GM18519 (cell line): ENCODE measurements around the gene PMPCB.

Experiments used
- ATAC-seq: cut with Tn5 transposase; IDR thresholded peaks from one replicate; pipeline ENCODE4 v1.9.1; 2021; ENCODE audit warnings: mild to moderate bottlenecking, moderate library complexity; ENCODE audit not compliant: unreplicated experiment, low FRiP score

Gene PMPCB

DNA sequence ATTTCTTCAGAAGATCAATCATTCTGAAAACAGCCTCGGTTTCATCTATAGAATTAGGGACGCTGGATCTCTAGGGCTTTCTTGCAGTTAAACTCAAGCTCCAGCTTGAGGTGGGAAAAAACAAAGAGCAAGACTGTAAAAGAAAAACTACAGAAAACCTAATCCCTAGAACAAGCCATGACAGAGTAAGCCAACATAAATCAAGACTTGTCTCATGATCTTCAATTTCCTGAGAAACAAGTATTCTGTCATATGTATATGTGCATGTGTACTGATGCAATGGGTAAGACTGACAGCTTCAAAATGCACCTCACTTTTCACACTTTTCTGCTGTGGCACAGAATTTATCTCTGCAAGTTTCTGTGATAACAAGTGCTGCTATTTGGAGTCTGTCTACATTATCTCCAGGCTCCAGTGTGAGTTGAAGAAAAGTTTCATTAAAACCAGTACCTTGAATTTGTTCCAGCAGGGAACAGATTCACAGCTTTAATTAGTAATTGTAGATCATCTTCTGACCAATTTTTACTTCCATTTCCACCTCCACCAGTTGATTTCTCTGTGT lies 19.2 kb downstream of the PMPCB start:
- ATAC-seq = no peak

DNA sequence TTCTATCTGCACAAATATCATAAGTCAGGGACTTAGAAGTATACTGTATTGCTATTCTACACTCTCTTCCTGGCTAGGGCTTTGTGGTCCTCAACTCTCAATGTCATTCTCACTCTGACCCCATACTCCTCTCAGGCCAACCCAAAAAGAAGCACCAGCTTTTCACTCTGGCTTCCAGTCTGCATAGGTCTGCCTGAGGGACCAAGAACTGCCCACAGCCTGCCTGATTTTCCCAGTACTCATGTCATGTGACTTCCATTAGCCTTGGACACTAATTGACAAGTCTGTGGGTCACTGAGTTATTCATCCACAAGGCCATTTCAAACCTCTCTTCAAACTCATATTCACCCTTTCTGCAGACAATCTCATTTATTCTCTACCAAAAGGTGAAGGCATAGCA lies 19.8 kb downstream of the PMPCB start:
- no peak for ATAC-seq

DNA sequence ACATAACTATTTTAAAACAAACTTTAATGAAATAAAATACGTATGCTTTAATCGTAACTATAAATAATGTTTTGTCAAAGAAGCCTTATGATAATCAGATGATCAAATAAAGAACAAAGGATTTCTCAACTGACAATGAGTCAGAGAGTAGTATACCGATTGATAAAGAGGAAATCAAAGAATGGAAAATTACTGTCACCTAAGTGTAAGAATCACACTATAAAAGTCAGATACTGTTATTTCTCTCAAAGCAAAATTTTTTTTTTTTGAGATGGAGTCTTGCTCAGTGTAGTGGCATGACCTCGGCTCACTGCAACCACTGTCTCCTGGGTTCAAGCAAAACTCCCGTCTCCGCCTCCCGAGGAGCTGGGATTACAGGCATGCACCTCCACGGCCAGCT lies 28.5 kb downstream of the PMPCB start:
- no peak for ATAC-seq

DNA sequence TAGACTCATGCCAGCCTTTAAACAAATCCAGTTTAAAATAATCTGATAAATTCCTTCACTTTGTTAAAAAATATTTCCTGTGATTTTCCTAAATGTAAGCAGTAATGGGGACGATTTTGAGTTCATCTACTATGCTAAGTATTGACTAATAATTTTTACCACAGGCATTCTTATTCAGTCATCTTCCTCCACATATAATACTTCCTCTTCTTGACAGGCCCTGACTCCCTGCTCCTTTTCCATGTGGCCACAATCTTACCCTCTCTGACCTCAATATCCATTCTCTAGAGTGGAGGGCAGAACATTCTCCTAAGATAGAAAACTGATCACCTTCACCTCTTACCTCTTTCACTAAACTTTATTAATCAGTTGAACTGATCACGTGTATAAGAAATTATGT lies 39.5 kb downstream of the PMPCB start:
- ATAC-seq = no peak

DNA sequence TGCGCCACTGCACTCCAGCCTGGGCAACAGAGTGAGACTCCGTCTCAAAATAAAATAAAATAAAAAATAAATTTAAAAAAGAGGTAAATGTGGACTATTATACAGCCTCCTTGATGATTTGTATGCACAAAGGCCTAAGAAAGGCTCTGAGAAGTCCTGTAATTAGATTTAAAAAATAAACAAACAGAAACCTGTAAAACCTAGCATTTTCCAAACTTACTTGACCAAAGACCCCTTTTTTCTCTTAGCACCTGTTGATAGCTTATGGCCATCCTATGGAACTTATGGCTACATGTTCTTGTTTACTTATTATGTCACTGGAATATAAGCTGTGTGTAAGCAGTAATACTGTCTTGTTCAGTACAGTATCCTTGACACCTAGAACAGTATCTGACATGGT lies 41.6 kb downstream of the PMPCB start:
- no peak for ATAC-seq

DNA sequence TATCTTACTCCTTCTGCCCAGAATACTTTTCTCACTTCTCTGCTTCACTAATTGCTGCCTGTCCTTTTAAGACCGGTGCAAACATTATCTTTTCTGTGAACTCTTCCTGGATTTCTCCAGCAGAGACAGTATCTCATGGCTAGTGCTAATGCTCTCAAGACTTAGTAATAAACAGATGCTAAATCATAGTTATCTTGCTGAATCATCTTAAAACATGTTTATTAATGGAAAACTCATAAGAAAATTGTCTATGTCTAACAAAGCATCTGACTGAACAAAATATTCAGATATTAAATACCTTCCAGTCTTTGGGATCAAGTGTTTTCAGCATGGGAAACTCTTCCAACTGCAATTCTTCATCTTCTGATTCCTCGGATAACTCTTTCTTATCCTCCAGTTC lies 44.2 kb downstream of the PMPCB start:
- no peak for ATAC-seq

DNA sequence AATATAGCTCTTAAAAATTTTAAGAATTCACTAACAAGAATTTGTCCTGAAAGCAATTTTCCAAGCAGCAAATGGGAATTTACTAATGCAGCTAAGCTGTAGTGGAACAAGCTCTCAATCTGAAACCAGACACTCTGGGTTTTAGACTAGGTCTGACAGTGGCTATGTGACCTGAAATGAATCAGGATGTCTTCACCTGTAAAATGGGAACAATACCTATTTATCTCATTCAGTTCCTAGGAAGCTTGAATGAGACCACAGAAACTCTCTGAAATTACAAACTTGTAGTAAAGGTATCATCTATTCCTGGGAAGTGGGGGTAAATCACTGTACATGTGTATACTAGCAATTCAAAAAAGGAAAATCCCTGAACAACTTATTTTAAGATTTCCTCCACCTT lies 46.1 kb downstream of the PMPCB start:
- ATAC-seq = no peak

DNA sequence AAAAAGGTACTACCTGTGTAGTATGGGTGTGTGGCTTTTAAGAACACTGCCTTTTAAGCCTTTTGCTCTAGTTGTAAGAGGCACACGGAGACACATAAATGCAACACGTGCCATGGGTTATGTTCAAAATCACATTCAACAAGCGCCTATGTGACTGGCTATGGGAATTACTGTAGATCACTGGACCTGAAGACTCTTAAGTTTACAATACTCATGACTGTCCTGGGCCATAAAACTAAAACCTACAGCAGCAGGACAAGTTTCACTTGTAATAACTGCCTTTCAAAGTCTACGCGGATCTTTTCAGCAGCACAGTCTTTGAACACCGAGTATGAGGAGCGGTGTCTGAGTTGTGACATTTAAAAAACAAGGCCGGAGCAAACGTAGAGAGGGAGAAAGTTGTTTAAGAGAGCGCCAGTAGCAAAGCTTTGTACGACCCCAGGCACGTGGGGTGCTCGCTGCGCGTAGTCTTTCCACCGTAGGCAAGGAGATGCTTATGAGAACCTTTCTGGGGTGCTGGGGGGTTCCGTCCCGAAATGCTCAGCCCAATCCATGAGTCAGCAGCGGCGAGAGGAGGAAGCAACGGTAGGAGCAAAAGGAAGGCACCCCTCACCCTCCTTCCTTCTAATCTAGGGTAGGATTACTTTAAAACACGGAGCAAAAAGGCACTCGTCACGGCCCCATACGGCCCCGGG lies 46.7 kb downstream of the PMPCB start:
- no peak for ATAC-seq

DNA sequence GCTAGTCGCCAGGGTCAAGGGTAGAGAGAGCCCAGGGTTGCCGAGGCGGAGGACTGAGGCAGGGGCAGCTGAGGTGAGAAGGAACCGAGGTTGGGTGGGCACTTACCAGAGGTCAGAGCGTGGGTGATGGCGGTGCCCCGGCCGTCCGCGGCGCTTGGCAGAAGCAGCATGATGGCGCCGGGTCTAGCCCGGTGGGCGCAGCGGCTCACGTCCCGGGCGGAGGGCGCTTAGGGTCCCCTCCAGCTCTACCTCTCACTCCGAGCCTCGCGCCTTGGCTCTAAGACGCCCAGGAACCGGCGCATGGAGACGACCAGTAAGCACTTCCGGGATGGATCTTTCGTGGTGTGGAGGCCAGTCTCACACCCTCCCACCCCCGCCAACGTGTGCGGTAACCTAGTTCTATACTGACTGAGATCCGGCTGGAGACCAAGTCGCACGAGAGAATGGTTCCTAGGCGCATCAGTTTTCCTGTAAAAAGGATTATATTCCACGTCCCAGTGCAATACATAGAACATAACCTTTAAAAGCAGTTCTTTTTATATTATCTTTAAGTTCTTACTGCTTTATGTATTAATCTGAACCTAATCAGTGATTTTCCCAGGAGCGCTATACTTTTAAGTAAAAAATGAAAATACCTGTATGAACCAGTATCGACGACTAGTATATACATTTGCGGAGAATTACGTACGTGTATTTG lies 47.4 kb downstream of the PMPCB start, which contains the start of gene DNAJC2:
TSS of gene DNAJC2 (minus strand) at position 315 of the 697 bp plus-strand sequence. CDS start at position 170, 145 bp downstream.
- ATAC-seq = peak; percentile 62

DNA sequence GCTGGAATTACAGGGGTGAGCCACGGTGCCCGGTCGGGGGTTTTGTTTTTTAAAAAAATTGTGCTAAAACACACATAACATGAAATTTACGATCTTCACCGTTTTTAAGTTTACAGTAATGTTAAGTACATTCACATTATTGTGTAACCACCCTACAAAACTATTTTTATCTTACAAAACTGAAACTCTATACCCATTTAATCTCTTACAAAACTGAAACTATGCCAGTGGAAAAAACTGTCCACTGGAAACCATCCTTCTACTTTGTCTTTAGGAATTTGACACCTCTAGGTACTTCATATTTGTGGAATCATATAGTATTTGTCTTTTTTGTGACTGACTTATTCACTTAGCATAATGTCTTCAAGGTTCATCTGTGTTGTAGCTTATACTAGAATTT lies 49.2 kb downstream of the PMPCB start:
- ATAC-seq = no peak

DNA sequence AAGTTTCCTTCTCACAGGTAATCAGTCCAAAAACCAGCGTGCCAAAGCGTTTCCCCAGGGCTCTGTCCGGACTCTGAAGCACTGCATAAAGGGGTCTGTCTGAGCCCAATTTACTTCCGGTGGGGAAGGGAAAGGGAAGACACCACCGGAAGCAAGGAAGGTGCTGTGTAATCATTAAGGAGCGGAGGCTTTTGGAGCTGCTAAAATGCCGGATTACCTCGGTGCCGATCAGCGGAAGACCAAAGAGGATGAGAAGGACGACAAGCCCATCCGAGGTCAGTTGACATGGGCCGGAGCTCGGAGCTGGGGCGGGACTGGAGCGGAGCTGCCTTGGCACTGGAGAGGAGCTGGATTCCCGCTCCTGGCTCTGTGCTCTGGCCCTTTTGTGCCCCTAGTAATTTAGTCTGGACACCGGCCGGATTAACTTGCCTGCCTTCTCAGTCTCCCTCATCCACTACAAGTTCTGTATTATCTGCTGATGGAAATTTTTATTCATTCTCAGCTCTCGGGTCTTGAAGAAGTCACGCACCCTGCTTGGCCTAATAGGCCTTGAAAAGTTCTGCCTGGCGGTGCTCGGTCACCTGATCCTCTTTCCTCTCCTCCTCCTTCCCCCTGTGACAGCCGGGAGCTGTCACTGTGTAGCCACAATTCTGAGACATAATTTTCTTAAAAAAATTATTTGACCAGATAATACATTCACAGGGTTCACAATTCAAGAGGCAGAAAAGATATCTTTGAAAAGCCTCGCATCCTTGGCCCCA lies 50.5 kb downstream of the PMPCB start, which contains the start of gene PSMC2:
TSS of gene PSMC2 (plus strand) at position 137 of the 761 bp plus-strand sequence. CDS start at position 206, 69 bp downstream.
- peak; percentile 60 for ATAC-seq

DNA sequence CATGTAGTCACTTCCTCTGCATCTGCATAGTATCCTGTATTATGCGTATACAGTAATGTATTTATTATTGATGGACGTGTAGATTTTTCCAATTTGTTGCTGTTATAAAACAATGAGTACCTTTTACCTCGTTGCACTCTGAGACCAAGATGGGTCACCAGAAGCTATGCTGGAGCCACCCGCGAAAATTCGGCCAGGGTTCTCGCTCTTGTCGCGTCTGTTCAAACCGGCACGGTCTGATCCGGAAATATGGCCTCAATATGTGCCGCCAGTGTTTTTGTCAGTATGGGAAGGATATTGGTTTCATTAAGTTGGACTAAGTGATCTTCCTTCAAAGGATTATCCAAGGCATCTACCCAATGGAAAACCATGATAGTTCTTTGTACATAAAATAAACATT lies 51.2 kb downstream of the PMPCB start:
- no peak for ATAC-seq

DNA sequence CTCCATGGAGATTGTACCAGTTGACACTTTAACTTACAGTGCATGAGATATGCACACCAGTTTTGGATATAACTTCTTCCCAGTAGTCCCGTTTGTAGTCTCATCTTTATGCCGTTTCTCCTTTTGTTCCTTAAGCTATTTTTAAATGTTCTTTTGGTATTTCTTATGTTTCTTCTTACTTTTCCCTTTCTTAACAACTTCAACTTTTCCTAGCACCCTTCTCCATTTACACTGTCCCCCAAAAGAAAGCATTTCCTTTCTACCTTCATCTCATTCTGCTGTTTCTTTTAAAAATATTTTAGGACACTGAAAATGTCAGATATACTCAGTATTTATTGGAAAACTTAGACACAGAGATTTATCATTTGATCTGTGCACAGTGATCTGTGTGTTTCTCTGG lies 51.7 kb downstream of the PMPCB start:
- no peak for ATAC-seq

DNA sequence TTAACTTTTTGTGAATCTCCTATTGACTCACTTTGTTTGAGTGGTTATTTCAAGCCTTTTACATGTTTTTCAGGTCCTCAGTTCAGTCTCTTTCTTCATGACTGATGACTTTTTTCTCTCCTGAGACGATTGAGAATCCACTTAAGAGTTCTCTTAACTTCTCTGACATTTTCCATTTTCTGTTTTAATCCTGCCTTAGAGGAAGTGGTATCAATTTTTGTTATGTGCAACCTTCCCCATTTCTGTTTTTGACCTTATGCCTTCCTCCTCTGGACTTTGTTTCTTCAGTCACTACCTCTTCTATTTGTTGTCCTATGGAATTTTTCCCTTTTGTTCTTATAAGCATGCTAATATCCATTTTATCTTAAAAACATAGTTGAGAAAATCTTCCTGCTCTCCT lies 52.6 kb downstream of the PMPCB start:
- ATAC-seq = no peak
